ENCODE data around the gene ASXL3. TPM values are rescaled to one million over a fixed set of nuclear protein-coding genes. Genes with fewer than 3 reads are reported as not detected.

ASXL3 gene
- total RNA-seq, 2 experiments from 2014 or later: not detected

DNA sequence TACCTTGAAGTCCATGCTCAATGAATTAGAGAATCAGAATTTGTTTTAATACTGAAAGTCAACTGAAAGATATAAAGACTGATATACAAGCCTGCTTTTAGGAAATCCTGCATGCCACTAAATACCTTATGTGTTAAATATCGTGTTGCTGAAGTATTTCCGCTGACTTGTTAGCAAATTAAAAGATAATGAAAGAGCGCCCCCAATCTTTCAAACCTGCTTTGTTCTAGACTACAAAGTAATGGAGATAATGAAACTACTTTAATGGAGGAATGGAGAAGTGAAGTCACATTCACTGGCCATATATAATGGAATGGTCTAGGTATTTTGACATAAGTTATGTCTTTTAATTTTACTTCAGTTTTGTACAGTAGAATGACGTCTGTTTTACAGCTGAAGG is 95.7 kb downstream of the ASXL3 start:
- no peak for DNase-seq
- no peaks in the 10 kb centered on the region for H3K36me3 Mint-ChIP-seq (ENCODE audit: low read depth)
- H3K4me3 Mint-ChIP-seq: no peak overlapping the region
- ChIA-PET POLR2A (no interaction called here), CTCF (no interaction called here)
- no peaks in the 10 kb centered on the region for H3K9me3 Mint-ChIP-seq (ENCODE audit: insufficient read depth)
- ATAC-seq: no peak
- H3K27ac Mint-ChIP-seq: no peak overlapping the region
- no peaks in the 10 kb centered on the region for H3K27me3 Mint-ChIP-seq (ENCODE audit: low read depth)
- H3K4me1 Mint-ChIP-seq (ENCODE audit: low read depth): no peaks in the 10 kb centered on the region

- POLR2A ChIA-PET: no interaction called here
- Mint-ChIP-seq H3K4me1 (ENCODE audit: low read depth) (no peaks in the 10 kb centered on the region), H3K4me3 (no peak overlapping the region), H3K36me3 (ENCODE audit: low read depth) (no peaks in the 10 kb centered on the region), H3K27me3 (ENCODE audit: low read depth) (no peaks in the 10 kb centered on the region), H3K27ac (no peak overlapping the region), H3K9me3 (ENCODE audit: insufficient read depth) (peaks cover 8% of the 10 kb centered on the region)
- ATAC-seq: no peak
- no peak for DNase-seq
- CTCF ChIA-PET: no interaction called here
Measured at GRCh38 chr18:33676593-33676992, 98.6 kb downstream of the ASXL3 start.

GRCh38 chr18:33677891-33678290 is 99.9 kb downstream of the ASXL3 start:
- DNase-seq (no peak), ATAC-seq (no peak)
- Mint-ChIP-seq H3K27me3 (ENCODE audit: low read depth) (no peaks in the 10 kb centered on the region), H3K36me3 (ENCODE audit: low read depth) (no peaks in the 10 kb centered on the region), H3K4me1 (ENCODE audit: low read depth) (no peaks in the 10 kb centered on the region), H3K27ac (no peak overlapping the region), H3K9me3 (ENCODE audit: insufficient read depth) (peaks cover 12% of the 10 kb centered on the region), H3K4me3 (no peak overlapping the region)
- POLR2A ChIA-PET: no interaction called here
- CTCF ChIA-PET: no interaction called here

DNA sequence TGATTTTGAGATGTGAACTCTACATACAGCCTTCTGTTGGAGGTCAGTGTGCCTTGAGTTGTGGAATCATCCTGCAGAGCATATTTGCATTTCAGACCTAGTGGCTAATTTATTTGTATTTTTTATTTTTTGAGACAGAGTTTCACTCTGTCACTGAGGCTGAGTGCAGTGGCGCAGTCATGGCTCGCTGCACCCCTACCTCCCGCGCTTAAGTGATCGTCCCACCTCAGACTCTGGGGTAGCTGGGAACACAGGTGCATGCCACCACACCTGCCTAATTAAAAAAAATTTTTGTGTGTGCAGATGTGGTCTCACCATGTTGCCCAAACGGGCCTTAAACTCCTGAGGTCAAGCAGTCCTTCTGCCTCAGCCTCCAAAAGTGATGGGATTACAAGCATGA is 104.4 kb downstream of the ASXL3 start:
- Mint-ChIP-seq H3K27me3 (ENCODE audit: low read depth) (no peaks in the 10 kb centered on the region), H3K4me1 (ENCODE audit: low read depth) (no peaks in the 10 kb centered on the region), H3K4me3 (no peak overlapping the region), H3K27ac (no peak overlapping the region), H3K9me3 (ENCODE audit: insufficient read depth) (peaks cover 12% of the 10 kb centered on the region), H3K36me3 (ENCODE audit: low read depth) (no peaks in the 10 kb centered on the region)
- ATAC-seq (no peak), DNase-seq (no peak)
- POLR2A ChIA-PET: no interaction called here
- CTCF ChIA-PET: no interaction called here

DNA sequence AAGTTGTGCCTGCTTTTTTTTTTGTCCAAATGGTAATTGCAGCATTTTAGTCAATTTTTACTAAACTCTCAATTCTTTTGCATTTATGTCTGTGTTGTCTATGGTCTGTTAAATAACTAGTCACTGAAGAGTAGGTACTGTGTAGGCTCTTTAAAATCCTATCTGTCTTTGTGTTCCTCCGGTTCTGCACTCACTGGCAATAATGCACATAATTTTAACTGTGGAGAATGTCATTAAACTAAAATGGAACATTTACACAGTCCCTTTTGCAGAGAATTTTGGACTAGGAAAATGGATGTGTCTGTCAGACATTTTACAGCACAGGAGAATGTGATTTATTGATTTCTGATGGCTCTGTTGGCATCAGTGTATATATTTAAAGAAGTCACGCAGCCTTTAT is 116.6 kb downstream of the ASXL3 start:
- no peaks in the 10 kb centered on the region for H3K27me3 Mint-ChIP-seq (ENCODE audit: low read depth)
- H3K4me1 Mint-ChIP-seq (ENCODE audit: low read depth): no peaks in the 10 kb centered on the region
- no peak overlapping the region for H3K27ac Mint-ChIP-seq
- ChIA-PET POLR2A (no interaction called here), CTCF (no interaction called here)
- no peak overlapping the region for H3K4me3 Mint-ChIP-seq
- DNase-seq (no peak), ATAC-seq (no peak)
- no peaks in the 10 kb centered on the region for H3K36me3 Mint-ChIP-seq (ENCODE audit: low read depth)
- H3K9me3 Mint-ChIP-seq (ENCODE audit: insufficient read depth): peaks cover 4% of the 10 kb centered on the region

GRCh38 chr18:33696332-33697162 is 118.5 kb downstream of the ASXL3 start:
- H3K9me3 Mint-ChIP-seq (ENCODE audit: insufficient read depth): peaks cover 4% of the 10 kb centered on the region

DNA sequence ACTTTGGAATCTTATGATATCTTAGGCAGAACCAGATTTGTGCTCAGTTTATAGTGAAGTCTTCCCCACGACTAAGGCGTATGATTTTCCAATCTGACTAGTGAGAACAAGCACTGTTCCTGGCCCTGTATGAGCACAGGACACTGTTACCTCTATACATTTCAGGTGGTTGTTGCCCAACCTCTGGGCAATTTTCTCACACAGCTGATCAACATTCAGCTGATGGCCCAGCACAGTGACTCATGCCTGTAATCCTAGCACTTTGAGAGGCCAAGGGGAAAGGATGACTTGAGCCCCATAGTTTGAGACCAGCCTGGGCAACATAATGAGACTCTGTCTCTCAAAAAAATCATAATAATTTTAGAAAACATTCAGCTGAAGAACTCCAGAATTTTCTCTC is 119.5 kb downstream of the ASXL3 start:
- Mint-ChIP-seq H3K27ac (no peak overlapping the region), H3K36me3 (ENCODE audit: low read depth) (no peaks in the 10 kb centered on the region), H3K4me1 (ENCODE audit: low read depth) (no peaks in the 10 kb centered on the region), H3K4me3 (no peak overlapping the region), H3K9me3 (ENCODE audit: insufficient read depth) (peaks cover 4% of the 10 kb centered on the region), H3K27me3 (ENCODE audit: low read depth) (no peaks in the 10 kb centered on the region)
- ChIA-PET POLR2A (no interaction called here), CTCF (no interaction called here)
- DNase-seq (no peak), ATAC-seq (no peak)

More at GRCh38 chr18:33696332-33697162, 118.5 kb downstream of the ASXL3 start:
- Mint-ChIP-seq H3K36me3 (ENCODE audit: low read depth) (no peaks in the 10 kb centered on the region), H3K27me3 (ENCODE audit: low read depth) (no peaks in the 10 kb centered on the region), H3K27ac (no peak overlapping the region), H3K4me3 (no peak overlapping the region), H3K4me1 (ENCODE audit: low read depth) (no peaks in the 10 kb centered on the region)
- POLR2A ChIA-PET: no interaction called here
- DNase-seq: no peak
- ATAC-seq: no peak
- CTCF ChIA-PET: no interaction called here

- no peak overlapping the region for H3K27ac Mint-ChIP-seq
- ChIA-PET CTCF (no interaction called here), POLR2A (no interaction called here)
Measured at GRCh38 chr18:33699372-33699771, 121.4 kb downstream of the ASXL3 start.

GRCh38 chr18:33700513-33700976 is 122.5 kb downstream of the ASXL3 start:
- Mint-ChIP-seq H3K9me3 (ENCODE audit: insufficient read depth) (peaks cover 8% of the 10 kb centered on the region), H3K27ac (no peak overlapping the region), H3K4me1 (ENCODE audit: low read depth) (no peaks in the 10 kb centered on the region), H3K4me3 (no peak overlapping the region), H3K27me3 (ENCODE audit: low read depth) (no peaks in the 10 kb centered on the region), H3K36me3 (ENCODE audit: low read depth) (no peaks in the 10 kb centered on the region)
- ATAC-seq (no peak), DNase-seq (no peak)
- CTCF ChIA-PET: no interaction called here
- POLR2A ChIA-PET: no interaction called here

More at GRCh38 chr18:33699372-33699771, 121.4 kb downstream of the ASXL3 start:
- no peaks in the 10 kb centered on the region for H3K36me3 Mint-ChIP-seq (ENCODE audit: low read depth)
- ATAC-seq: no peak
- no peaks in the 10 kb centered on the region for H3K4me1 Mint-ChIP-seq (ENCODE audit: low read depth)
- H3K4me3 Mint-ChIP-seq: no peak overlapping the region
- DNase-seq: no peak
- H3K27me3 Mint-ChIP-seq (ENCODE audit: low read depth): no peaks in the 10 kb centered on the region
- H3K9me3 Mint-ChIP-seq (ENCODE audit: insufficient read depth): peaks cover 8% of the 10 kb centered on the region

DNA sequence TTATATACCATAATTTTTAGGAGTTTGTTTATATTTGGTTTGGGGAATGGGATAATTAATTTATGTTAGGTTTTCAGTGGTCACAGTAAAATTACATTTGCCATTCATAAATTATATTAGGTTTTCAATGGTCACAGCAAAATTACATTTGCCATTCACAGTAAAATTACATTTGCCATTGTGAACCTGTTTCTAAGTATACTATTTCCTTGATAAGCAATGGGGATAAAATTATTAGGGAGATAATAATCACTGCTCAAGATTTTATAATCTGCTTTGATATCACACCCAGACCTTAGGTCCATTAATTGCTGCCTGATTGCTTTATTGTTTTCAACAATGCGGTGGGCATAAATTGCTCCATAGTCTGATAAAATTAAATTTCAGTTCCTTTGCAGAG is 124.6 kb downstream of the ASXL3 start:
- DNase-seq (no peak), ATAC-seq (no peak)
- Mint-ChIP-seq H3K4me1 (ENCODE audit: low read depth) (no peaks in the 10 kb centered on the region), H3K9me3 (ENCODE audit: insufficient read depth) (peaks cover 4% of the 10 kb centered on the region), H3K4me3 (no peak overlapping the region), H3K36me3 (ENCODE audit: low read depth) (no peaks in the 10 kb centered on the region), H3K27me3 (ENCODE audit: low read depth) (no peaks in the 10 kb centered on the region), H3K27ac (no peak overlapping the region)
- POLR2A ChIA-PET: no interaction called here
- CTCF ChIA-PET: no interaction called here

- CTCF ChIA-PET: no interaction called here
- Mint-ChIP-seq H3K4me1 (ENCODE audit: low read depth) (no peaks in the 10 kb centered on the region), H3K27me3 (ENCODE audit: low read depth) (no peaks in the 10 kb centered on the region), H3K36me3 (ENCODE audit: low read depth) (no peaks in the 10 kb centered on the region), H3K9me3 (ENCODE audit: insufficient read depth) (peaks cover 9% of the 10 kb centered on the region), H3K4me3 (no peak overlapping the region), H3K27ac (no peak overlapping the region)
- POLR2A ChIA-PET: no interaction called here
- no peak for DNase-seq
- ATAC-seq: no peak
Measured at GRCh38 chr18:33706391-33706790, 128.4 kb downstream of the ASXL3 start.

GRCh38 chr18:33708876-33709275 is 130.9 kb downstream of the ASXL3 start:
- CTCF ChIA-PET: no interaction called here
- DNase-seq (no peak), ATAC-seq (no peak)
- no peaks in the 10 kb centered on the region for H3K4me1 Mint-ChIP-seq (ENCODE audit: low read depth)
- H3K36me3 Mint-ChIP-seq (ENCODE audit: low read depth): no peaks in the 10 kb centered on the region
- H3K27ac Mint-ChIP-seq: no peak overlapping the region
- H3K27me3 Mint-ChIP-seq (ENCODE audit: low read depth): no peaks in the 10 kb centered on the region
- H3K4me3 Mint-ChIP-seq: no peak overlapping the region
- H3K9me3 Mint-ChIP-seq (ENCODE audit: insufficient read depth): peaks cover 5% of the 10 kb centered on the region
- POLR2A ChIA-PET: no interaction called here

GRCh38 chr18:33710269-33710668 is 132.2 kb downstream of the ASXL3 start:
- Mint-ChIP-seq H3K27ac (no peak overlapping the region), H3K9me3 (ENCODE audit: insufficient read depth) (peaks cover 5% of the 10 kb centered on the region)

More at GRCh38 chr18:33710269-33710668, 132.2 kb downstream of the ASXL3 start:
- ATAC-seq: no peak
- Mint-ChIP-seq H3K4me1 (ENCODE audit: low read depth) (no peaks in the 10 kb centered on the region), H3K36me3 (ENCODE audit: low read depth) (no peaks in the 10 kb centered on the region), H3K4me3 (no peak overlapping the region), H3K27me3 (ENCODE audit: low read depth) (no peaks in the 10 kb centered on the region)
- POLR2A ChIA-PET: no interaction called here
- CTCF ChIA-PET: no interaction called here
- DNase-seq: no peak
